GM10266 (cell line): ENCODE data around the gene CLCN1.

ENCODE experiments used
- DNase-seq: peaks from one replicate; pipeline ENCODE4 v3.0.0; 2012; ENCODE audit errors: extremely low spot score
- CTCF ChIP-seq: IDR thresholded peaks from 2 replicates; pipeline ENCODE4 v1.5.1; 2012; ENCODE audit warnings: mild to moderate bottlenecking, low read depth; ENCODE audit not compliant: control insufficient read depth, insufficient read depth; ENCODE audit errors: missing control alignments

The CLCN1 gene

GRCh38 chr7:143347950-143348349 is 32.0 kb downstream of the CLCN1 start:
- TF ChIP-seq CTCF = no peak
- no peak for DNase-seq

GRCh38 chr7:143351060-143351459 is 35.1 kb downstream of the CLCN1 start:
- DNase-seq = no peak
- no peak for TF ChIP-seq CTCF

GRCh38 chr7:143351574-143351973 is 35.7 kb downstream of the CLCN1 start:
- TF ChIP-seq CTCF = no peak
- no peak for DNase-seq

- no peak for TF ChIP-seq CTCF
- no peak for DNase-seq
Measured at GRCh38 chr7:143352531-143353002, 36.7 kb downstream of the CLCN1 start.

GRCh38 chr7:143354376-143354775 is 38.5 kb downstream of the CLCN1 start:
- DNase-seq = no peak
- TF ChIP-seq CTCF = no peak

- TF ChIP-seq CTCF = no peak
- DNase-seq = no peak
Measured at GRCh38 chr7:143354965-143355364, 39.1 kb downstream of the CLCN1 start.

GRCh38 chr7:143355450-143356385 is 39.8 kb downstream of the CLCN1 start:
- DNase-seq = no peak
- TF ChIP-seq CTCF = no peak
